T-helper 1 cell treated with Interleukin-12 subunit alpha and Interleukin-12 subunit beta and Interleukin-4 antibody, amounts not matched to agents 30 ng/mL and 1 ng/mL, for 36 hours (primary cell): ENCODE results near the gene NTSR2. TPM values are rescaled to one million over a fixed set of nuclear protein-coding genes. Genes with fewer than 3 reads are reported as not detected.

Experiments
- intact Hi-C: fragments of 100-400 bp; cut with micrococcal nuclease; formaldehyde crosslinking; loops from one replicate; pipeline ENCODE4 v1.15.1; 2024
- total RNA-seq: library from RNA; stranded (reverse); gene quantifications from 2 replicates; pipeline ENCODE4 v1.2.3, GENCODE V29; 2022

Gene NTSR2
- total RNA-seq, 1 donor from 2014 or later: not detected

DNA sequence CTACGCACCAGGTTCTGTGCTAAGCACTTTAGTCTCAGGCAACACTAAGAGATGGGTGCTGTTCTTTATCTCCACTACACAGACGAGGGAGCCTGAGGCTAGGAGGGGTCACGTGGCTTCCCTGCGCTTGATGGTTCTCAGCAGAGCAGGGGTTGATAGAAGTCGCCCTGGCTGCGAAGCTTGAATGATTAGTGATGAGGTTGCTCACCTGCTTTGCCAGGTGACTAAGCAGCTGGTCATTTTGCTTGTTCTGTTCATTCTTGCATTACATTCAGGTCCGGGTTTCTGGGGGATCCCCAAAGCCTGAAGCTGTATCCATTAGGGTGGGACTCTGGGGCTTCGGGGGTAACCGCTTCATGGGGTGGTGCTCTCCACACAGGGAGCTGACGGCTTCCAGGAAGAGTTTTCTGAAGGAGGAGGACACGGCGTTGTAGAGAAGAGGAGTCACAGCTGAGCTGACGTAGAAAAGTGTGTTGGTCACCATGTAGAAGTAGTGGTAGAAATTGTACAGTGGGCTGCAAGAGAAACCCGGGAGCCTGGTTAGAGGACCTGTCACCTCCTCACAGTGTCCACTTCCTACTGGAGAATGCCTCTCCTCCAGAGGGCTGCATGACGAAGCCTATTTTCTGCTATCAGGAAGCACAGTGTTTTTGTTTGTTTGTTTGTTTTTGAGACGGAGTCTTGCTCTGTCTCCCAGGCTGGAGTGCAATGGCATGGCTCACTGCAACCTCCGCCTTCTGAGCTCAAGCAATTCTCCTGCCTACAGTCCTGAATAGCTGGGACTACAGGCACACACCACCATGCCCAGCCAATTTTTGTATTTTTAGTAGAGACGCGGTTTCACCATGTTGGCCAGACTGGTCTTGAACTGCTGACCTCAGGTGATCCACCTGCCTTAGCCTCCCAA, 11.5 kb downstream of the NTSR2 start:
- intact Hi-C loops: no loop called here

- intact Hi-C loops: no loop called here
These were observed 12.3 kb downstream of the NTSR2 start for GRCh38 chr2:11657646-11658045.

- intact Hi-C loops: no loop called here
These were observed 12.8 kb downstream of the NTSR2 start for GRCh38 chr2:11657195-11657594.

GRCh38 chr2:11656671-11657101, 13.3 kb downstream of the NTSR2 start:
- intact Hi-C loops: no loop called here

DNA sequence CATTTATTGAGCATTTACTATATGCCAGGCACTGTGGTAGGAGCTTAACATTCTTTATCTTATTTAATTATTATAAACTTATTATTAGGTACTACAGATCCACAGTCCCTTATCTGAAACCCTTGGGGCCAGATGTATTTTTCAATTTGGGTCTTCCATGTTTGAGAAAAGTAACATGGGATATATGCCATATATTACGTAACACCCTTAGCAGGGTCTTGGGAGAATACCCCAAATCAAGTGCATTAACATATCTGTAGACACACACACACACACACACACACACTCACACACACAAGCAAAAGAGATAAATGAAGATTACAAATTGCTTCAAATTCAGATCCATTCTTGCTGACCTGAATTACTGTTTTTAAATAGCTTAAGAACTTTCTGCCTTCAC, 13.7 kb downstream of the NTSR2 start:
- intact Hi-C loops: no loop called here

DNA sequence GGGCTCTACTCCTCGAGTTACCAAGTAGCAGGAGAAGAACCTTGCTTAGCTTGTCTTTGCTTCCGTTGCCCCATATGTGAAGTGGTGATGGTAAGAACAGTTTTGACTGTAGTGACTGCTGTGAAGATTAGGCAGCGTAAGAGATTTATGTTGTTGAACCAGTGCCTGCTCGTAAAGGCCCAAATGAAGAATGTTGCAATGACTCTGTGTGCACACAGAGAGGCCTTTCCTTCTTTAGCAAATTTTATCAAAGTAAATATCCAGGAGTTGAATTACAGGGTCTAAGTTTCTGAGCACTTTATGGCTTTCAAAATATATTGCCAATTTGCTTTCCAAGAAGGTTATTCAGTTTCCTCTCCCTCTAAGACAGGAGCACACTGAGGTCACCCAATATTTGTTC, 14.5 kb downstream of the NTSR2 start:
- intact Hi-C loops: no loop called here

GRCh38 chr2:11652553-11652952, 17.4 kb downstream of the NTSR2 start:
- intact Hi-C loops: no loop called here

DNA sequence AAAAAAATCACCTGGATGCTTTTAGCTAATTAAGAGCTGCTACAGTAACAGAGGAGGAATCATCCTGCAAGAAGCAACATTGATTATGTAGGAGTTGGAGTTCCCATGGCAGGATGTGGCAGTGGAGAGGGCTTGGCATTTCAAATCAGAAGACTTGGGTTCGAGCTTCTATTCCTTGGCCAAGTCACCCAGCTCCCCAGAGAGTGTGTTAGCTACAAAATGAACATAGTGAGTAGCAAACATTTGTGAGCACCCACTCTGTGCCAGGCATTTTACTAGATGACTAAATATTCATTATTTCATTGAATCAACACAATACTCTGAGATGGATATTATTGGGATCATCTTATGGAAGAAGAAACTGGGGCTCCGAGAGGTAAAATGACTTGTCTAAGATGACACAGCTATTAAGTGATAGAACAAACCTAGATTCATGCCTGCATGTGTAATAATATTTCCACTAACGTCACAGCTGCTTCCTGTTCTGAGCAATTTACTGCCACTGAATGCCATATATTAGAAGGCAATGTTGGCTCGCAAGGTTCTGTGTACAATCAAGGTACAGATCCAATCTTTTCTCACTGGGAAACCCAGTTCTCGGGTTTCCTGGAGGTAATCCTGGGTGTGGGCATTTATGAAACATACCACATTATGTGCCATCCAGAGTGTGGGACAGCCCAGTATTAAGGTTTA, 18.0 kb downstream of the NTSR2 start:
- intact Hi-C loops: no loop called here

DNA sequence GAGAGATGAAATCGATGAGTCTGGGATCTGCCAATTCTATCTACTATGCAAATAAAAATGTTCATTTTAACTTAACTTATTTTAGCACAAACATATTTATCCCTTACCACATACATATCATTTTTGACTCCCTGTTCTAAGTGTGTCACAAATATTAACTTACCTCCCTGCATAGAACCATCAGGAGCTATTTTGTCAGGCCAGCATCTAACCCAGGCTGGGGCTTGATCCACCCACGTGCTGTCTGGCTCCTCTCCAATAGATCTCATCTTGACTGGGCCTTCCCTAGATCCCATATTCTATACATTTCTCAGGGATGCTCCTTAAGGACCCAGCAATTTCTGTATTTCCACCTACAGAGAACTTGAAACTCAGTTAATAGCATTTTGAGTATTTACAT, 20.9 kb downstream of the NTSR2 start:
- intact Hi-C loops: no loop called here

- intact Hi-C loops: no loop called here
These were observed 22.0 kb downstream of the NTSR2 start for GRCh38 chr2:11647834-11648600.

GRCh38 chr2:11646530-11646929, 23.5 kb downstream of the NTSR2 start:
- intact Hi-C loops: no loop called here

DNA sequence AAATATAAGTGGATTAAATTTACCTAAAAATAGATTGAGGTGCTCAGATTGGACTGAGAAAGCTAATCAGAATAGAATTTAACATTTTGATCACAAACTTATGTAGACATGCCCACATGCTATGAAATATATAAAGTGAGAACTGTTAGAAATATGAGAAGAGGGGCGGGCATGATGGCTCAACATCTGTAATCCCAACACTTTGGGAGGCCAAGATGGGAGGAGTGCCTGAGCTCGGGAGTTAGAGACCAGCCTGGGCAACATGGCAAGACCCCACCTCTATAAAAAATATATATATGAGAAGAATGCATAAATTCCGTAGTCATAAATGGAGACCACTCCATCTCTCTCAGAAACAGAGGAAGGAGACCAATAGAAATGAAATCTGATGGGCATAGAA, 25.7 kb downstream of the NTSR2 start:
- intact Hi-C loops: no loop called here

GRCh38 chr2:11642972-11643371, 27.0 kb downstream of the NTSR2 start:
- intact Hi-C loops: no loop called here

DNA sequence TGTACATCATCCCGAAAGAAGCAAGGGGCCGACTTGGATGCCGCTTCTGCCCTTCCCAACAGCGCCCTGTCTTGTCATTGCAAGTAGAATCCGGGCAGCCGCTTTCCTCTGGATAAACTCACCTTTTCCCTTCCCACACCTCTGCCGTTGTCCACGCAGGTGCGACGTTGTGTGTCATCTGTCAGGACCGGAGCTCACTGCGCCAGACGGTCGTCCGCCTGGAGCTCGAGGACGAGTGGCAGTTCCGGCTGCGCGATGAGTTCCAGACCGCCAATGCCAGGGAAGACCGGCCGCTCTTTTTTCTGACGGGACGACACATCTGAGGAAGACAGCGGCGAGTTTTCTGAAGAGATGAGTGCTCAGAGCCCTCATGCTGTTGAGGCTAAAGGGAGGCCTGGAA, 29.9 kb downstream of the NTSR2 start:
- intact Hi-C loops: no loop called here

DNA sequence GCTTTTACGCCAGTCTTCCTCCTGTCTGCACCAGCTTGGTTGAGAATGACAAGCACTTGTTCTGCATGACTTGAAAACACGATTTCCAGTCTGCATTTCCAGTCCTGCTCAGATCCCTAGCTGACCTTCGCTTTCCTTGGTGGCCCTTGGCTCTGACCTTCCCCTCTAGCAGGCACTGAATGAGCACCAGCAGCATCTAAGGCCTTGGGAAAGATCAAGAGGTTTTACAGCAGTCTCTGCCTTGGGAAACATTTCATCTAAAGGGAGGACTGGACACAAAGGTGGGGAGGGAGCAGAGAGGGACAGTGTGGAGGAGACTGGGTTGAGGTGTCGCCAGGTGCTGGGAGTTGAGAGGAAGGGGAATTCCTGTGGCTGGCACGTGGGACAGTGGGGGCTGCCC, 30.5 kb downstream of the NTSR2 start:
- intact Hi-C loops: no loop called here

DNA sequence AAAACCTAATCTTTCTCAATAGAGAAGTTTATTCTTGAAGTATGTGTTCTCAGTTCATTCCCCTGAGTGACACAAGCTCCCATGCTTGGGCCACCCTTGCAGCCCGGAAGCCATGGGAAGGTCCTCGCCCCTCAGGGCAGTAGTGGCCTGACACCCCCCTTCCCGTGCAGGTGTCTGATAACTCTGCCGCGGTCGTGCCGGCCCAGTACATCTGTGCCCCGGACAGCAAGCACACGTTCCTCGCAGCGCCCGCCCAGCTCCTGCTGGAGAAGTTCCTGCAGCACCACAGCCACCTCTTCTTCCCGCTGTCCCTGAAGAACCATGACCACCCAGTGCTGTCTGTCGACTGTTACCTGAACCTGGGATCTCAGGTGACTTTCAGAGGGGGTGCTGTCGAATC, 32.4 kb downstream of the NTSR2 start:
- intact Hi-C loops: no loop called here

DNA sequence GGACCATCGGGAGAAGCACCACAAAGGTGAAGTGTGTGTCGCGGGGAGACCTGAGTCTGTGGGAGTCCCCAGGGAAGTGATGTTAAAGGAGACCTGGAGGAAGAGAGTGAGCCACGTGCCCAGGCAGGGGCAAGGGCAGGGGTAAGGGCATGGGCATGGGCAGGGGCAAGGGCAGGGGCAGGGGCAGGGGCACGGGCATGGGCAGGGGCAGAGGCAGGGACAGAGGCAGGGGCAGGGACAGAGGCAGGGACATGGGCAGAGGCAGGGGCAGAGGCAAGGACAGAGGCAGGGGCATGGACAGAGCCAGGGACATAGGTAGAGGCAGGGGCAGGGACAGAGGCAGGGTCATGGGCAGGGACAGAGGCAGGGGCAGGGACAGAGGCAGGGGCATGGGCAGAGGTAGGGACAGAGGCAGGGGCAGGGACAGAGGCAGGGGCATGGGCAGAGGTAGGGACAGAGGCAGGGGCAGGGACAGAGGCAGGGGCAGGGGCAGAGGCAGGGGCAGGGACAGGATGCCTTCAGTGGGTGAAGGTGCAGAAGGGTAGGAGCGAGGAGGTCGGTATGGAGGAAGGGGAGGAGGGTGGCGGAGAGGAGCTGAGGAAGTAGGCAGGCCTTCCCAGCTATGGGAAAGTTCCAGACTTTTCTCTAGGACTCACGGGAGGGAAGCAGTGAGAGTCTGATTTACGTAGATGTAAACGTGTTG, 33.3 kb downstream of the NTSR2 start:
- intact Hi-C loops: no loop called here

DNA sequence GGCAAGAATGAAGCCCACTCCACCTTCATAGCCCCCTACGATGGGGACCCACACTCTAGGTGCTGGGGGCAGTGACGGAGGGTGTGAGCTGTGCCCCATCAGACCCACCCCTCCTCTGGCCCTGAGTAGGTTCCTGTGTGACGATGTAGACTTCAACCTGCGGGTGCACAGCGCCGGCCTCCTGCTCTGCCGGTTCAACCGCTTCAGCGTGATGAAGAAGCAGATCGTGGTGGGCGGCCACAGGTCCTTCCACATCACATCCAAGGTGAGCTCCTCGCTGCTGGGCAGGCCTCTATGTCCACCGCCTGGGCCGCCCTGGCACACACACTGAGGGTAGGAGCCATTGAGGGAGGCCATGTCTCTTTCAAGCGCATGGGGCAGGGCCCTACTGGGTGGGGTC, 34.9 kb downstream of the NTSR2 start:
- intact Hi-C loops: no loop called here

DNA sequence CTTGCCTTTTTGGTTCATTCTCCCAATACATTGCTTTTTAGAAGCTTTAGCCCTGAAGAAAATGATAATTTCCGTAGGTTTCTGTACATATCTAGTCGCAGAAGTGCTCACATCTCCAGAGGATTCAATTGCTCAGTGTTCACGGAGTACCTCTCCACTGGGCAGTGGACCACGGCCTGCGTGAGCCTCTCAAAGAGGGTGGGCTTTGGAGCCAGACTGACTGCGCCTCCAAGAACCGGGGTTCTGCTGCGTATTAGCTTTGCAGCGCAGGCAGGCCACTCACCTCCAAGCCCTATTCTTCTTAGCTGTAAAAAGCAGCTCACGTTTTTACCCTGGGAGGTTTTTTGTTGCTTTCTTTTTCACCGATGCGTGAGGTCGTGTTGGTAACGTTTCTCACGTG, 35.4 kb downstream of the NTSR2 start:
- intact Hi-C loops: no loop called here

GRCh38 chr2:11633923-11634478, 36.0 kb downstream of the NTSR2 start:
- intact Hi-C loops: no loop called here

DNA sequence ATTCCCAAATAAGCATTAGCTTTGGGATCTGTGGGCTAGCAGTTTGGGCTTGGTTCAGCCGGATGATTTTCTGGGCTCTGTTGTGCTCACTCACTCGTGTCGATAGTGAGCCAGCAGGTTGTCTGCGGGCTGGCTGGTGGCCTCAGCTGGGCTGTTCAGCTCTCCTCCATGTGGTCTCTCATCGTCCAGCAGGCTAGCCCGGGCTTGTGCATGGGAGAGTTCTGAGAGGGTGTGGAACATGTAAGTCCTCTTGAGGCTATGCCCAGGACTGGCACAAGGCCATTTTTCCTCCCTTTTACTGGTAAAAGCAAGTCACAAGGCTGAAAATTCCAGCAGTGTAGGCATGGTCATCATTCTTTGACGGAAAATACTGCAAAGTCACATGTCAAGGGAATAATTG, 38.5 kb downstream of the NTSR2 start:
- intact Hi-C loops: no loop called here
